ENCODE results near the gene LMO1.

Gene LMO1

DNA sequence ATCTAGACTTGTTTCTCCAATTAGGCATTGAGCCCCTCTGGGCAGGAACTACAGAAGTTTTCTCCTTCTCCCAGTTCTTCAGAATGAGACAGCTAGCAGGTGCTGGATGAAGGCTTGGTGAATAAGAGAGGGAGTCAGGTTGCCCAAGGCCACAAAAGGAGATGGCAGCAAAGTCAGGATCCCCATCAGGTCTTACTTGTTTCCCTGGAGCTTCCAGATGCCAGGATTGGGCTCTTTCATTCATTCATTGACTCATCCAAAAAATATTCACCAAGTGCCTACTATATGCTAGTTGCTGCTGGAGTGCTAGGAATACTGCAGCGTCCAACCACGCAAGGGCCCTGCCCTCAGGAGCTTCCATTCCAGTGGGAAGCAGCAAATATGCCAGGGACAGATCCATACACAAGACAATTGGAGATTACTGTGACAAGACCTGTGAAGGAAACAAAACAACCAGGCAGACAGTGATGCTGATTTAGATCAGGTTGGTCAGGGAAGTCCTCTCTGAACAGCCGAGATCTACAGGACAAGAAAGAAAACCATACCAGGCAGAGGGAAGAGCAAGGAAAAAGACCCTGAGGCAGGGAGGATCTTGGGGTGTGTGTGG, 24.6 kb upstream of the LMO1 start:
- no peak for DNase-seq

DNA sequence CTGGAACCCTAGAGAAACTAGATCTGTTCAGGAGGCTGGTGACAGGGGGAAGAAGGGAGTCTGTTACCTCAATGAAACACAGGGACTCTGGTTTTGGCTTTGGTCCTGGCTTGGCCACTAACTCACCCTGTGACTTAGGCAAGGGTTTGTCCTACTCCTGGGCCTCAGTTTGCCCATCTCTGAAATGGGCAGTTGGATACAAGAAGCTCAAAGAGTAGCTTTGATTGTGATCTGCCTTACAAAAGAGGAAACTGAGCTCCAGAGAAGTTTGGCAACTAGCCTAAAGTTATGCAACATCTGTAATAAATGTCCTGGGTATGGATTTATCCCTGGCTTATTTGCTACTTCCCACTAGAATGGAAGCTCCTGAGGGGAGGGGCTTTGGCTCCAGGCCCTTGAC, 24.0 kb upstream of the LMO1 start:
- no peak for DNase-seq

DNA sequence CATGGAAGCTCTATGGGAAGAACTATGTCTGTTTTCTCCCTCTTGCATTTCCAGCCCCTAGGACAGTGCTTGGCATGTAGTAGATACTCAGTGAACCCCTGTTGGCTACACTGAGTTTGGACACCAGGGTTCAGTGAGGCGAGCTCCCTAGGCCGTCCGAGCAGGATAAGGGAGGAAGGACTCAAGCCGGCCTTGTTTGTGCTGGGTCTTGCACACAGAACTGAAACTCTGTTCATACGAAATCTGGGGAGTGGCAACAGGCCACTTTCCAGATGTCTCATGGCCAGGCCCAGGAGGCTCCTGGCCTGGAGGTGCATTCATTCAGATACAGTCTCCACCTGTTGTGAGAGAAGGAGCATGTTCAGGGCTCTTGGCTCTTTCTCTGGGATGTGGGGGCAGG, 23.6 kb upstream of the LMO1 start:
- no peak for DNase-seq

- DNase-seq, result no peak
Observed at GRCh38 chr11:8286886-8287285, 23.2 kb upstream of the LMO1 start.

- DNase-seq, result no peak
Observed at GRCh38 chr11:8285796-8286195, 22.1 kb upstream of the LMO1 start.

DNA sequence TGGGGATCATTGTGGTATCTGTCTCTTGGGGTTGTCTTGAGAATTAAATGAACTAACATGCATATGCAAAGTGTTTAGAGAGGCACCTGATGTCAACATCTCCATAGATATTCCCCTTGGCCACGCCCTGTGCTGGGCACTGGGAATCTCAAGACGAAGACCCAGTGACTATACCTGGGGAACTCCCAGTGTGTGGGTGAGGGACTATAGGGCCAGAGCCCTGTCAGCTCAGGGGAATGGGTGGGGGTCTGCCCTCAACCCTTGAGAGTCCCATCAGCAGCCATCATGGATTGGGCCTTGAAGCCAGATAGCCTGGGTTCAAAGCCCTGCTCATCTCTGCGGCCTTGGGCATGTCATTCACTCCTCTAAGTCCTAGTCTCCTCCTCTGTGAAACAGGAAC, 21.6 kb upstream of the LMO1 start:
- no peak for DNase-seq

GRCh38 chr11:8283465-8284230, 20.0 kb upstream of the LMO1 start:
- no peak for DNase-seq

- DNase-seq, result no peak
Observed at GRCh38 chr11:8283100-8283464, 19.4 kb upstream of the LMO1 start.

DNA sequence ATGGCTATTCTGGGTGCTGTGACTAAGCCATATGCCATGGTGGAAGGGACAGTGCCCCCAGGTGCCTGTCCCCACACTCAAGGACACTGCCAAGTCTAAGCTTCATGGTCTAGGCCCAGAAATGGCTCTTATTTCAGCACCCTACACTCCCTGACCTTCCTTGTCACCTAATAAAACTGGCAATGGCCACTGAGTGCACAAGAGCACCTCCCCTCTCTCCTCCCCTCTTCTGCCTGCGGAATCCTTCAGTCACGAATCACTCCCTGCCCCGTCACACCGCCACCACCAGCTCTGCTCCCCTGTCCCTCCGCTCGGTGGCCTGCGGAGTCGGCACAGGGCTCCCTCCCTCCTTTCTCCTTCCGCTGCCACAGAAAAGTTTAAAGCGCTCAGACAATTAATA, 19.0 kb upstream of the LMO1 start:
- DNase-seq, result no peak

GRCh38 chr11:8281266-8281665, 17.6 kb upstream of the LMO1 start:
- DNase-seq, result no peak

DNA sequence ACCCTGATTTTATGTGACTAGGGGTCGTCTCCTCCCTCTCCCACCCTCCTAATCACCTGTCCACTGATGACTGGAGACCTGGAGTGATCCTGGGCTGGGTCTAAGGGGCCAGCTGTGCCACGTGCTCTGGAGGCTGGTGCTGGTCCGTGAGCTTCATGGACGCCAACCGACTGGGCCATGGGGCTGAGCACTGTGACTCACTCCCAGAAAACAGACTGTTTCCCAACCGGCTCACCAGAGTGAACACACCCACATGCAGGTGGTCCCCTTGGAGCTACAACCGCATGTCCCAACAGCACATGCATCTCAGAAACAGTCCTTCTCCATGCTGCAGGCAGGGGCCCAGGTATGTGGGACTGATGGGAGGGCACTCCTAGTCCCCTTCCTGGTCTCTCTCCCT, 14.0 kb upstream of the LMO1 start:
- no peak for DNase-seq

- DNase-seq, result no peak
Observed at GRCh38 chr11:8276528-8276927, 12.8 kb upstream of the LMO1 start.

GRCh38 chr11:8273287-8273686, 9.6 kb upstream of the LMO1 start:
- DNase-seq, result no peak

- DNase-seq, result no peak
Observed at GRCh38 chr11:8271106-8271886, 7.6 kb upstream of the LMO1 start.

DNA sequence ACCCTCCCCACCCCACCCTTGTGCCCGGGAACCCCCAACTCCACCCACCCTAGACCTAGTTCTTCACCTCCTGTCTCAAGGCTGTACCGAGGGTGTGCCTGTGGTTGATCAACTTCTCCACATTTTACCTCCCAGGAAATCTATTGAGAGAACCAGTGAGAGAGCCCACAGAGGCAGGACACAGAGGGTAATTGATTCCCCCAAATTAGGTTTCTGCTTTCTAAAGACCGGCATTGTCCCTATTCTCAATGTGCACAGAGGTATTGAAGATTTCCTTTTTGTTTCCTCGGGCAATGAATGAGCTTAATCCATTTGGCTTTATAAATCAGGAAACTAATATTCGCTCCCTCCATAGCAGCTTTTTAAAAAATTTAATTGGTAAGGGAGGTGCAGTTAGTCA, 6.0 kb upstream of the LMO1 start:
- no peak for DNase-seq

DNA sequence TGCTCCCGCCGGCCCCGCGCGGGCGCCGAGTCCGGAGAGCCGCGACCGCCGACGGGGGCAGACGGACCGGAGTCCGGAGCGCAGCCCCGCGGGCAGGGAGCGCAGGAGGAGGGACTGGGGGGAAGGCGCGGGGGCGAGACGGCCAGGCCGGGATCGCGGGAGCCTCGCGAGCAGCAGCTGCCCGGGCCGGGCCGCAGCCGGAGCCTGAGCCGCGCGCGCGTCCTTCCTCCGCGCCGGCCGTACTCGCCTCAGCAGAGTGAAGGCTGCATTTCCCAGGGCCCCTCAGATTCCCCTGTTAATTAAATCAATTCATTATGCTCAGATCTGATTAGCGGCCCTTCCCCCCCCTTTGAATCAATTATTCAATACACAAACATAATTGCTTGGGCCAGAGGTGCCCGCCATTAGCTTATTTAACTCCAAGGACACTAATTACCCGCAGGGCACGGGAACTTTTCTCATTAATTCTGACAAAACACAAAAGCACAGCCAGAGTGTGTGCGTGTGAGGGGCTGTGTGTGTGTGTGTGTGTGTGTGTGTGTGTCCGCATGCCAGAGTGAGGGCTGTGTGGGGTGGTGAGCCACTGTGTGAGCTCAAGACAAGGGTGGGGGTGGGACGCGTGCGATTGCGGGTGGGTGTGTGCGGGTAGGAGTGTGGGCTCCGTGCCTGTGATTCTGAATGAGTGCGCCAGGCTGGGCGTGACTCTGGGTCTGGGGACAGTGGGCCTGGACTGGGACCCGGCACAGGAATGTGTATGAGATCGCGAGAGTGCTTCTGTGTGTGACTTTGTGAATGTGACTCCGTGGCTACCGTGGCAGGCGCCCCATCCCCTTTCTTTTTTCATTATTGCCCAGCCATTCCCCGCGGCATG, 5.1 kb upstream of the LMO1 start:
- no peak for DNase-seq

GRCh38 chr11:8267831-8268529, 4.3 kb upstream of the LMO1 start:
- peak in 1 of 2 donors; percentile 24 for DNase-seq

DNA sequence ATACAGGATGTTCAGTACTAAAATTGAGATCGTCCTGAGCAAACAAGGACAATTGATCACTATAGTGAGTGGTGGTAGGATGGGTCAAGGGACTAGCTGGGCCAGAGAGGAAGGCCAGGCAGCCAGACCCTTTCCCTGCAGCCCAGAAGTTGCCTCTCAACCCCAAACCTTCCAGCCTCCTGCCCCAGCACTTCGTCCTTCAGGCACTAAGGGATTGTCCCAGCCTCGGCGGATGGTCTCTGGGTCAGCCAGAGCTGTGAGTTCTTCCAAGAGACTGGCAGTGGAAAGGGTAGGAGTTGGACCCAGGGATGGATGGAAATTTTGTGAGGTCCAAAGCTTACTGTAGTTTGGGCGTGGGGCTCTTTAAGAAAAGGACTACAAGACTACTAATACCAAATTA, 3.6 kb upstream of the LMO1 start:
- no peak for DNase-seq

GRCh38 chr11:8266246-8267241, 2.9 kb upstream of the LMO1 start:
- no peak for DNase-seq

DNA sequence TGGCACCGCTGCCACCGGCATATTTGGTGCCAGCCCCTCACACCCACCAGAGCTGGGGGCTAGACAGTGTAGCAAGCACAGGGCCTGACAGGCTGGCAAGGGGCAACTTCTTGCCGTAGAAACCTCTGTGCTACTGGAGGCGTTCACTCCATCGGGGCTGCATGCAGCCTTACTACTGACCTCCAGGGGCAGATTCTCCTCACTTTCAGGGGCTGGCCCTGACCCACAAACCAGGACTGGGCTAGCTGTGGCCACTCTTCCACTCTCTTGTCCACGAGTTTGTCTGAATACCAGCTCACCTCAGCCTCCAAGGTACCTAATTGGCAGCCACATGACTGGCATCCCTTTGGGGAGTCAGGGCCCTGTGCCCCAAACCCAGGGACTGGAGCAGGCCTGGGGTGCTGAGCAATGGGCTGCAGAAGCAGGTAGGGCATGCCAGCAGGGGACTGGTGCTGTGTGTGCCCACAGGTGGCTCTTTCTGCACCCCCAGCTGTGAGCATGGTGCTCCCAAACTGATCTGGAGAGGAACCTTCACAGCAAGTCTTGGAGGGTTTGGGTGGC, 2.1 kb upstream of the LMO1 start:
- no peak for DNase-seq
